22Rv1 (cell line): ENCODE data around the gene MYO1D.
"Not testable (repeated sequence)": the region's sequence is repeated elsewhere in the genome, so short reads cannot be mapped to it uniquely, and the experiment has no call there.

ENCODE experiments used
- H3K27ac ChIP-seq: fragments of 450-650 bp; 2 replicates; pipeline ENCODE4 v1.5.1; 2017
- CTCF ChIP-seq: fragments of 450-650 bp; IDR thresholded peaks from 2 replicates; pipeline ENCODE4 v1.5.1; 2017; ENCODE audit warnings: mild to moderate bottlenecking
- ZFX ChIP-seq: fragments of 450-650 bp; IDR thresholded peaks from 2 replicates; pipeline ENCODE4 v1.6.1; 2017; ENCODE audit warnings: antibody characterized with exemption, borderline replicate concordance

MYO1D gene

GRCh38 chr17:32648450-32648849, 228.5 kb downstream of the MYO1D start:
- no peak for TF ChIP-seq ZFX
- no peak for TF ChIP-seq CTCF

DNA sequence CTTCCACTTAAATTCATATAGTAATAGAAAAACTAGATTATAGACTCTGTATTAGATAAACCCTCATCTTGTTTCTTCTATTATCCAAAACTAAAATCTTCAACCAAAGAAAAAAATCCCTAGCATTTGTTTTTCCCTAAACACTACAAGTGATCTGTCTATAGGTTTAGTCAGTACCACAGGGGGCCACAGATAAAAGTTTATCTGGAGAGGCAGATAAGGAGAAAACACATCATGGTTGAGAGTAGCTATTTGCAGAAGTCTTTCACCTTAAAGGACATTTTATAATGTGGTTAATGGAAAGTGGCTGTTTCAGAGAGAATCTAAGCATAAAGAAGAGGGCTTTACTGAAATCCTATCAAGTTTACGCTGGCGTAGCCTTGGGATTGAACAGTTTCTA, 230.0 kb downstream of the MYO1D start:
- TF ChIP-seq ZFX = no peak
- TF ChIP-seq CTCF = no peak
- H3K27ac ChIP-seq = no peak overlapping the region

More at GRCh38 chr17:32648450-32648849, 228.5 kb downstream of the MYO1D start:
- H3K27ac ChIP-seq = no peak overlapping the region

GRCh38 chr17:32641514-32641913, 235.4 kb downstream of the MYO1D start:
- not testable (repeated sequence) for H3K27ac ChIP-seq

- H3K27ac ChIP-seq = no peak overlapping the region
- TF ChIP-seq ZFX (no peak), CTCF (no peak)
Measured at GRCh38 chr17:32636598-32637218, 240.2 kb downstream of the MYO1D start.

DNA sequence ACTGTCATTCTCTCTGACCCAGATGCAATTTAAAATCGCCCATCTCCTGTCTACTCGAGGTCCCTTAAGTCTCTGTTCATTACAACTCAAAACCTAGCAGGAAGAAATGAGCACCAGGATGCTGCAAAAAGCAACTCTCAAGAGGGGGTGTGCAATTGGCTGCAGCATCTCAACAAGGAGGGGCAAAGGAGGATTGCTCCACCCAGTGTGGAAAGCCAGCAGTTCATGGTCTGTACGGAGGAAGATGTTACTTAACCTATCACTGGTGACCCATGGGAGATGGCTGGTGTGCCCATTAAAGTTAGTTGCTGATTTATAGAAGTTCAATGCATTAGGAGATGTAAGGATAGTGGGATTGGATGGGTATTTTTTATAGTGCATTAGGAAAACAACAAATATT, 242.8 kb downstream of the MYO1D start:
- no peak overlapping the region for H3K27ac ChIP-seq
- TF ChIP-seq ZFX (no peak), CTCF (no peak)

GRCh38 chr17:32631341-32632096, 245.4 kb downstream of the MYO1D start:
- H3K27ac ChIP-seq = no peak overlapping the region
- no peak for TF ChIP-seq ZFX
- TF ChIP-seq CTCF = no peak

DNA sequence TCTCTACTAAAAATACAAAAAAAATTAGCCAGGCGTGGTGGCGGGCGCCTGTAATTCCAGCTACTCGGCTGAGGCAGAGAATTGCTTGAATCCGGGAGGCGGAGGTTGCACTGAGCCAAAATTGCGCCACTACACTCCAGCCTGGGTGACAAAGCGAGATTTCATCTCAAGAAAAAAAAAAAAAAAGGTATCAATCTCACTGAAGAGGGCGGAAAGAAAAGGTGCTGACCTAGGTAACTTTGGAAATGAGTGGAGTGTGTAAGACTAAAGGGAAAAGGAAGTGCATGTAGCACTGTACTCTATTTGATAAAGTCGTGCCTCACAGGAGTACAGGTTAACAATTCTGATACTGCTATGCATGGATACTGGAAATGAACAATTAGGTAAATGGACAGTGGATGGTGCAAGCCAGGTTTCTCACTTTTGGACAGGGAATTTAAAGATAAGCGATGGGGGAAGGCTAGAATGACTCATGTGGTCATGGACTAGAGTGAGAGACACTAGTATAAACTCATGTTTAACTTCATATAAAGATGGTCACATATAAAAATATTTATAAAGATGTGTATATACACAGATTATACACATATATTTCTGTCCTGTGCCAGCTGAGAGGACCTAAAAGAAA, 247.2 kb downstream of the MYO1D start:
- H3K27ac ChIP-seq = no peak overlapping the region
- no peak for TF ChIP-seq CTCF
- no peak for TF ChIP-seq ZFX
